Uterus (tissue), 4 donors: Measurements from ENCODE around the gene DMD. TPM values are rescaled to one million over a fixed set of nuclear protein-coding genes. Genes with fewer than 3 reads are reported as not detected.

ENCODE experiments used
- DNase-seq, 2 donors: peaks; one replicate each; pipeline ENCODE4 v3.0.0-alpha.2; 2019 to 2020
- H3K27ac ChIP-seq, 2 donors: fragments of 200-600 bp; sonication (generic); 1 replicate in 1 of 2; 2 replicates in 1 of 2; pipeline ENCODE4 v1.5.1; 2016 to 2018
- H3K27me3 ChIP-seq, 2 donors: fragments of 200-600 bp; sonication (generic); one replicate each; pipeline ENCODE4 v1.5.1; 2018 to 2019; ENCODE audit warnings: control low read depth in 1 of 2
- H3K36me3 ChIP-seq, 2 donors: fragments of 200-600 bp; sonication (generic); one replicate each; pipeline ENCODE4 v1.5.1; 2019; ENCODE audit warnings: control low read depth in 1 of 2
- H3K4me1 ChIP-seq, 2 donors: fragments of 200-600 bp; sonication (generic); one replicate each; pipeline ENCODE4 v1.5.1; 2018 to 2019; ENCODE audit warnings: control low read depth in 1 of 2
- H3K4me3 ChIP-seq, 2 donors: fragments of 200-600 bp; sonication (generic); 1 replicate in 1 of 2; 2 replicates in 1 of 2; pipeline ENCODE4 v1.5.1; 2018 to 2019; ENCODE audit warnings: mild to moderate bottlenecking in 1 of 2
- H3K9me3 ChIP-seq, 2 donors: fragments of 200-600 bp; sonication (generic); one replicate each; pipeline ENCODE4 v1.5.1; 2019; ENCODE audit warnings: control low read depth in 1 of 2
- CTCF ChIP-seq, 4 experiments: fragments of 200-600 bp in 2 of 4; fragments of 450-650 bp in 2 of 4; sonication (generic) in 2 of 4; IDR thresholded peaks; one replicate each; pipeline ENCODE4 v1.5.1; 2016 to 2019; ENCODE audit warnings: antibody characterized with exemption in 4 of 4, mild to moderate bottlenecking in 2 of 4, moderate library complexity in 1 of 4
- POLR2A ChIP-seq, 2 donors: fragments of 450-650 bp; IDR thresholded peaks; one replicate each; pipeline ENCODE4 v1.6.1; 2016; ENCODE audit warnings: antibody characterized with exemption in 2 of 2, mild to moderate bottlenecking in 1 of 2, moderate library complexity in 1 of 2
- intact Hi-C: fragments of 100-400 bp; cut with DNase I; formaldehyde crosslinking; loops from one replicate; pipeline ENCODE4 v1.15.1; 2023; ENCODE audit warnings: low total_unique reads
- total RNA-seq, 4 donors: library from RNA; depleted of rRNA in 3 of 4; stranded (reverse); fragments of >200 nt in 3 of 4; gene quantifications; one replicate each; pipeline versions ENCODE4 v1.1.0 to v1.2.4, GENCODE V29; 2014 to 2023
- donor health status: DM: yes; HTN: yes; CAD: no.

DMD gene
- total RNA-seq, 4 donors from 2014 or later = 73.8 to 147 (median 97.8) TPM

DNA sequence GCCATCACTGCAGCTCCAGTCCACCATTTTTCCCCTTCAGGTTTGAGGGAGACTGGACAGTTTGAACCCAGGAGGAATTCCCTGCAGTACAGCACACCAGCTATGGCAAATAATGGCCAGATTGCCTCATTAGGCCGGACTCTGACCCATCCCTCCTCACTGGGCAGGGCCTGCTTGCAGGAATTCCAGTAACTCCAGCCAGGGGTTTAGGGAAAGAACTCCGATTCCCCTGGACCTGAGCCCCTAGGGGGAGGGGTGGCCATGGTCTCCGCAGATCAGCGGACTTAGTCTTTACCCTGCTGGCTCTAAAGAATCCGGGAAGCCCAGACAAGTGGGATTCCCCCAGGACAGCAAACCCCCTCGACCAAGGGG is 342.8 kb downstream of the DMD start:
- Histone ChIP-seq H3K27me3 (no peaks in the 10 kb centered on the region), H3K4me1 (no peaks in the 10 kb centered on the region), H3K9me3 (no peaks in the 10 kb centered on the region), H3K36me3 (no peaks in the 10 kb centered on the region), H3K4me3 (no peak overlapping the region), H3K27ac (no peak overlapping the region)
- no peak for DNase-seq
- TF ChIP-seq POLR2A (IDR thresholded peaks at IDR 0.05) (no peak), CTCF (IDR thresholded peaks at IDR 0.05) (no peak)
- intact Hi-C loops = no loop called here

- no peaks in the 10 kb centered on the region for H3K36me3 ChIP-seq
- H3K27ac ChIP-seq = no peak overlapping the region
- intact Hi-C loops = no loop called here
- H3K4me1 ChIP-seq = no peaks in the 10 kb centered on the region
- H3K4me3 ChIP-seq = no peak overlapping the region
- H3K27me3 ChIP-seq = no peaks in the 10 kb centered on the region
- TF ChIP-seq POLR2A (IDR thresholded peaks at IDR 0.05) = no peak
- TF ChIP-seq CTCF (IDR thresholded peaks at IDR 0.05) = no peak
- no peak for DNase-seq
- H3K9me3 ChIP-seq = no peaks in the 10 kb centered on the region
These were observed 343.4 kb downstream of the DMD start for GRCh38 chrX:32867781-32868523.

- Histone ChIP-seq H3K36me3 (no peaks in the 10 kb centered on the region), H3K4me3 (no peak overlapping the region), H3K9me3 (no peaks in the 10 kb centered on the region), H3K27me3 (no peaks in the 10 kb centered on the region), H3K27ac (no peak overlapping the region), H3K4me1 (no peaks in the 10 kb centered on the region)
- DNase-seq = no peak
- intact Hi-C loops = no loop called here
- no peak for TF ChIP-seq CTCF (IDR thresholded peaks at IDR 0.05)
- no peak for TF ChIP-seq POLR2A (IDR thresholded peaks at IDR 0.05)
These were observed 359.1 kb downstream of the DMD start for GRCh38 chrX:32852203-32852602.

- Histone ChIP-seq H3K4me1 (no peaks in the 10 kb centered on the region), H3K4me3 (no peak overlapping the region), H3K9me3 (no peaks in the 10 kb centered on the region), H3K27ac (no peak overlapping the region), H3K36me3 (no peaks in the 10 kb centered on the region), H3K27me3 (no peaks in the 10 kb centered on the region)
- DNase-seq = no peak
- TF ChIP-seq POLR2A (IDR thresholded peaks at IDR 0.05) = no peak
- TF ChIP-seq CTCF (IDR thresholded peaks at IDR 0.05) = no peak
- intact Hi-C loops = no loop called here
These were observed 359.8 kb downstream of the DMD start for GRCh38 chrX:32851556-32851955.

- intact Hi-C loops = no loop called here
- no peaks in the 10 kb centered on the region for H3K27me3 ChIP-seq
- TF ChIP-seq CTCF (IDR thresholded peaks at IDR 0.05) (no peak), POLR2A (IDR thresholded peaks at IDR 0.05) (no peak)
- H3K27ac ChIP-seq = no peak overlapping the region
- no peaks in the 10 kb centered on the region for H3K9me3 ChIP-seq
- no peaks in the 10 kb centered on the region for H3K36me3 ChIP-seq
- DNase-seq = no peak
- no peaks in the 10 kb centered on the region for H3K4me1 ChIP-seq
- no peak overlapping the region for H3K4me3 ChIP-seq
These were observed 363.4 kb downstream of the DMD start for GRCh38 chrX:32847921-32848320.
